Retina (tissue), 1 donor: Measurements from ENCODE around the gene ULBP1.
"Not testable (repeated sequence)": the region's sequence is repeated elsewhere in the genome, so short reads cannot be mapped to it uniquely, and the experiment has no call there.

Experiments used
- DNase-seq: peaks from one replicate; pipeline ENCODE4 v3.0.0-alpha.2; 2016

ULBP1 gene

DNA sequence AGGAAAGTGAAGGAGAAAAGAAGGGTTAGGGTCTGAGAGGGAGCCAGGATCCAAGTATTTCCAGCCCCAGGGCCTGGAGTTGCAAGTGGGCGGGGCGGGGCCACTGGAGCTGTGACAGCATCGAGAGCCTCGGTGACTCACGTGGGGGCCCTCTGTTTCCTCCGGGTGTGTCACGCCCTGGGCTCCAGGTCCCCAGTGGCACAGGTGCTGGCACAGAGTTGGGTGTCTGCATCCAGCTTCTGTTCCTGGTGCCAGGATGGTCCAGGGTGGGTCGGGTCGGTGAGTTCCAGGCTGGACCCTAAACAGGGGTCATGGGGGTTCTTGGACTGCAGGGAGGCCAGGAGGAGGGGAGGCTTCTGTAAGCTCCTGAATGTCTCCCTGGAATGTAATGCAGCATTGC is 44.8 kb downstream of the ULBP1 start:
- DNase-seq, result no peak

DNA sequence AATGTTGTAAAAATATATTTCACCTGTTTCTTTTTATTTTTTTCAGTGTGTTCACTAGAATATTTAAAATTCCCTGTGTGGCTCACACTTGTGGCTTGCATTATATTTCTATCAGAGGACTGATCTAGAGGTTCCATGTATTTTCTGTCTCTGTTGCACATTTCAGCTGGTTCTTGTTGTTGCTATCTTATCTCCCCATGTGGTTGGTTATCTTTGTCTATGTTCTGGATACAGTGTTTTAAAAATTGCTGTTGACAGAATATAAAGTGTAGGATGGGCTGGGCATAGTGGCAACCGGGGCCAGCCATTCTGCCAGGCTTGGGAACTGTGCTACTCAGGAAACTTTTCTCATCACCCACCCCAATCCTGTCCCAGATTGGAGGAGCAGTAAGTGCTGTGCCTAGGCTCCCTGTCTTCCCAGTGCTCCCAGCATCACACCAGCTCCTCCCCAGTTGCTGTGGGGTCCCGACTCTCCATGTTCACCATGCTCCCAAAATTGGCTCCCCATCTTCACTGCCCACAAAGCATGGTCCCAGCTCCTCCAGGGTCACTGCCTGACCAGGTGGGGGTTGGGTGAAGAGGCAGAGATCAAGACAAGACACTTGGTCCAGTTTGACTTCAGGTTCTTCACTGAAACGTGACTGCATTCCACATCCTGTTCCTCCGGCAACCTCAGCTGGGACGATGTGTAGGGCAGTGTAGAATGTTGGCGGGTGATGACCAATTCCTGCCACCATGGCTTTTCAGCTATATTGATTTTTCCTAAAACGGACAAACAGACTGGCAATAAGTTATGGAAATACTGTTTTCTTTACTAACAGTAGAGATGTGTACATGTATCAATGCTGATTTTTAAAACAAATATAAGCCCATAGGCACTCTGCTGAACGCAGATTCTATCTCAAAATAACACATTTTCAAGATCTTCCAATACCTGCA is 49.4 kb downstream of the ULBP1 start:
- not testable (repeated sequence) for DNase-seq

DNA sequence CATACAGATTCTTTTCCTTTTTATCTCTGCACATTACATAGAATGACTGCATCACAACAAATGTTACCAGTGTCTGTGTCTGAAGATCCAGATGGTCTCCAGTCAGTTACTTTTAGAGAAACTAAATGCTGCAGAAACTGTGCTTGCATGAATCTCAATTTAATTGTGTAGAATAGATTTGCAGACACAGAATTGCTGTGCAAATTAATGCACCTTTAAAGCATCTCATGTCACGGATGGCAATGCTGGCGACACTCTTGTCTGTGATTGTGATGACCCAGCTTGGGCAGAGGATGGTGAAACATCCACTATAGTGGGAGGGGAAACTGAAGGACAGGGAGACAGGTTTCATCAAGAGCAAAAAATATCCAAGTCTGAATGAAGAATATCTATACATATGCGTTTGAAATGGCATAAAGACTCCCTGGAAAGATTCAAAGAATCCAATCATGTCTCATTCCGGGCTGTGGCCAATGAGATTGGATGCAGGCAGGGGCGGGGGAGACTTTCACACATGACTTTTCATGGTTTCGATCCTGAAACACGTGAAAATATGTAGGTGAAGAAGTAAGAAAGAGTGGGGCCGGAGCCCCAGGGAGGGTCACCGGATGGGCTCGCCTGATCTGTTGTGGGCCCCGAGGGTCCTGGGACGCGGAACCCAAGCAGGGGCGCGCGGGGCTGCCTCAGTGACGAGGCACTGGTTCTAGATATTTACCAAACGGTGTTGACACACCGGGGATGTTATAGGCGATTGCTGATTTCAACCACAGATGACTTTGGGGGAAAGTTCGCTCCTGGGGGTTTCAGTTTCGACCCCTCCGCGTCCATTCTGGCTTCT is 50.3 kb downstream of the ULBP1 start:
- not testable (repeated sequence) for DNase-seq

DNA sequence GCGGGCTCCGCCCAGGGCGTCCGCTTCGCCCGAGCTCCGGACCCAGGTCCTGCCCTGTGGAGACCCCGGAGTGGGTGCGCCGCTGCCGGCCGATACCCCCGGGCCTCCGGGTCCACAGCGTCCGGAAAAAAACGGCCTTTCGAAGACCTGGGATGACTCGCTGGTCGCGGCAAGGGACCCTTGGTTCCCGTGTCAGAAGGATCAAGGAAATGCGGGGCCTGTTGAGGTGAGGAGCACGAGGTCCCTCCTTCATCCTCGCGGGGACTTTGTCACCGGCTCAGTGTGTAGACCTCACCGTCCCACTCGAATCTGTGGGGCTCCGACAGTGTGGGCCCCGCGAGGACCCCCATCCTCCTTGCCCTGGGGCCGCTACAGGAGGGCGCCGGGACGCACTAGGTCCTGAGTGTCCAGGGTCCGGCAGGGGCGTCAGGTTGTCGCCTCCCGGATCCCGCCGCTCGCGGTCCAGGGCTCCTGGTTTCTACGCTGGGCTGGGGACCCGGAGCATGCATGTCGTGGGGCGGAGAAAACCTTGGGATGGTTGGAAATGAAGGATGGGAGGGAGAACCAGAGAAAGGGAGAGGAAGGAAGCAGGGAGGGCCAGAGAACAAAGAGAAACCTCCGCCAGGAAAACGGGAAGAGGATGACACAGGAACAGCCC is 51.0 kb downstream of the ULBP1 start:
- DNase-seq, result not testable (repeated sequence)

DNA sequence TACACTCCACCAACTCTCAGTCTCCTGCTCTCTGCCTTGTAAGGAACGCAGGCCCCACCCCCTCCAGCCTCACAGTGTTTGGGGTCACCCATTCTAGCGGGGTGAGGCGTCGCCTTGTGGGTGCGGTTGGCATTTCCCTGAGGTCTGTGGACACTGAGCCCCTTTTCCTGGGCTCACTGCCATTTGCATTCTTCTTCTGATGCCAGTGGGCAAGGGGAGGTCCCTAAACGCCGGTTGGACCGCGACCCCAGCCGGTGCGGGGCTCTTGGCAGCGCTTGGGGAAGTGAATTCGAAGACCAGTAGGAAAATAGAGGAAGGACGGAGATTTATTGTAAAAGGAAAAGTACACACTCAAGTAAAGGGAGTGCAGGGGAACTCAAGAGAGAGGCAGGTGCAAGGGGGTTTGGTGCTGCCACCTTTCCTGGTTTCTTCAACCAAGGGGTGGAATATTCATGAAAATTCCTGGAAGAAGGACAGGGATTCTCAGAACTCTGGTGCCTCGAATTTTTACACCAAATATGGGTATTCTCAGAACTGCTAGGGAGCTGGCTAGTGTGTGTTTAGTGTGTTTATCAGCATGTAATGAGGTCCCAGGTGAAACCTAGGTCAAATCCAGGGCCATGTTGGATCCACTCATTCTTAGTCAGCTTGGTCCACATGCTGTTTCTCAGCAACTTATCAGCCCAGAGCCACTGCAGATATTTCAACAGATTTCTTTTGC is 51.7 kb downstream of the ULBP1 start:
- DNase-seq, result peak; percentile 49

DNA sequence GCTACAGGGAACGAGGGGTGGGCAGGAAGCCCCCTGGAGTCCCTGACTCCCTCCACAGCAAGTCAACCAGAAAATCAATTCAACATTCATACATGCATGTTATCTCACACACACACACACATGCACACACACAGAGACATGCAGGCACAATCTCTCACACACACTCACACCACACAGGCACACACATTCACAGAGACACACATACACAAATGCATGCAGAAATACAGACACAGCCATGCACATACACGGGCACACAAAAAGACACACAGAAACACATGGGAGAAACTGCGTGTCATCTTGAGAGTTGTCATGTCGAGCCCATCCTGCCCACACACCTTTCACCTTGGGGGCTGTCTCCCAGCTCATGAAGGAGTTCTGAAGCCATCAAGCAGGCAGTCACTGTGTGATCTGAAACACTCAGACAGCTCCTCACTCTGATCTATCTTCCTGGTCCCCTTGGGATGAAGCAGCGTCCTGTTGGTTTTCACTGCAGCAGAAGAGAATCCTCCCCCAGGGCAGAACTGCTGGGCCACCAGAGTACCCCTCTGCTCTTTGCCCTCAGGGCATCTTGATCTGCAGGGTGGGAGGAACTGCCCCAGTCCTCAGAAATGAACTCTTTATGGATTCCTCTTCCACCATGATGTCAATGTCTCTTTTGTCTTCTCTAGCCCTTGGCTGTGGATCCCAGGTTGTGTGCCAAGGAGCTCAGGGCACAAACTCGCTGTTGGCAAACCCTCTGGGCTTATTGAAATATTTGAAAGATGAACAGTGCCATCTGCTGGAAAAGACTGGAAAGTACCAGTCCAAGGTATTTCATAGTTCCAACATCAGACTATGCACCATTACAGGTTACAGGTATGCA is 52.8 kb downstream of the ULBP1 start:
- peak; percentile 83 for DNase-seq

DNA sequence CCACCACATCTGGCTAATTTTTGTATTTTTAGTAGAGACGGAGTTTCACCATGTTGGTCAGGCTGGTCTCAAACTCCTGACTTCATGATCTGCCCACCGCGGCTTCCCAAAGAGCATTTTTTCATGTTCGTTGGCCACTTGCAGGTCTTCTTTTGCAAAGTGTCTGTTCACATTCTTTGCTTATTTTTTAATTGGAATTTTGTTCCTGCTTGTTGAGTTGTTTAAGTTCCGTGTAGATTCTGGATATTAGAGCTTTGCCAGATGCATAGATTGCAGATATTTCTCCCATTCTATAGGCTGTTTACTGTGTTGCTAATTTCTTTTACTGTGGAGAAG is 53.4 kb downstream of the ULBP1 start:
- DNase-seq, result peak; percentile 54

DNA sequence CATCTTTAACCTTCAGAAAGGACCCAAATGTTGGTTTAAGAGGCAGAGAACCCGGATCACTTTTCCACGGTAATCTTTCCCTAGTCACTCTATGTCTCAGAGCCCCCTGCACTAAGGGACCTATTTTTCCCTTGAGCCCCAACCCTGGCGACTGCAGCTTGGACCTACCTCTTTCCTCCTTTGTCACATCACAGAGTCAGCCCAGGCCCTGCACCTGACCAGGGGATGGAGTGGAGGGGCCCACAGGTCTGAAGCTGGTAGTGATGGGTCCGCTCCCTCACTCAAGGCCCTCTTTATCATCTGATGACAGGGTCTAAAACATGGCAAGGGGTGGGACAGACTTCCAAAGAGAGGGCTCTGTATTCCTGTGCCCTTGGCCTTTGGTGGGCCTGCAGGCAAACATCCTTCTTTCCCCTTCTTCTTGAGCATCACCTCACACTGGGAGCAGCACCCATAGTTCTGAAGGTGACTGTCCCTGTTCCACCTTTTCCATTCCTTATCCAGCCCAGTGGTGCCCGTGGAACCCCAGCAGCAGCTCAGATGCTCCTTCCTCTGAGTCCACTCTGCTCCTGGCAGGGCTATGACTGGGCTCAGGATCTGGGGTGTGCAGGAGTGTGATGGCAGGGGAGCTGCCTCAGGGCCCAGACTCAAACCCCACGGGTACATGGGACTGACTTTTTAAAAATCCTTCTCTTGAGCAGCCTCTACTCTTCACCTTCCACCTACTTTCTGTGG is 55.3 kb downstream of the ULBP1 start:
- DNase-seq, result no peak

DNA sequence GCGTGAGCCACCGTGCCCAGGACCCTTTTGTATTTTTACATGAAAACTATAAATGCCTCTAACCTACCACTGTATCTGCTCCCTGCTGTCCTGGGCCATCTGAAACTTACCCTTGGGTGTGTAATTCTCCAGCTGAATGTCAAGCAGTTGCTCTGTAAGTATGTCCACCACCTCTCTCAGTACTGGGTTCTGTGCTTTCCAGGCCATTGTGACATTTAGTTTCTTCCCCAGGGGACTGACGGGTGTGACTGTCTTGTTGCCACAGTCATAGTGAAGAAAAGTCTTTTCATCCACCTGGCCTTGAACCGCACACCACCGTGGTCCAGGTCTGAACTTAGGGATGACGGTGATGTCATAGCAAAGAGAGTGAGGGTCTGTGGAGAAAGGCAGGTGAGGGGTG is 58.1 kb downstream of the ULBP1 start:
- DNase-seq, result not testable (repeated sequence)
